ENCODE data around the gene ADORA2A. TPM values are rescaled to one million over a fixed set of nuclear protein-coding genes. Genes with fewer than 3 reads are reported as not detected.
A peak's percentile ranks its signal among the peaks of the same experiment; 100 is the strongest.

The ADORA2A gene
- total RNA-seq, 6 experiments from 2014 or later = 2.0 to 7.7 (median 3.6) TPM

GRCh38 chr22:24441406-24442351 lies 14.3 kb downstream of the ADORA2A start:
- H3K27ac ChIP-seq = no peak overlapping the region
- intact Hi-C loops (cut with DNase I) = no loop called here
- DNase-seq = peak in 1 of 3 donors; percentile 45

GRCh38 chr22:24442352-24442744 lies 14.9 kb downstream of the ADORA2A start:
- Histone ChIP-seq H3K4me1 (no peaks in the 10 kb centered on the region), H3K27me3 (no peaks in the 10 kb centered on the region), H3K27ac (no peak overlapping the region), H3K4me3 (no peak overlapping the region), H3K9me3 (no peaks in the 10 kb centered on the region), H3K36me3 (peaks cover 0 to 26% (median 6%) of the 10 kb centered on the region in 4 donors)
- peak in 1 of 3 donors; percentile 43 for DNase-seq
- ATAC-seq = peak in 1 of 4 donors; percentile 5
- TF ChIP-seq POLR2A (IDR thresholded peaks at IDR 0.05) = no peak
- TF ChIP-seq, protein P1, sequence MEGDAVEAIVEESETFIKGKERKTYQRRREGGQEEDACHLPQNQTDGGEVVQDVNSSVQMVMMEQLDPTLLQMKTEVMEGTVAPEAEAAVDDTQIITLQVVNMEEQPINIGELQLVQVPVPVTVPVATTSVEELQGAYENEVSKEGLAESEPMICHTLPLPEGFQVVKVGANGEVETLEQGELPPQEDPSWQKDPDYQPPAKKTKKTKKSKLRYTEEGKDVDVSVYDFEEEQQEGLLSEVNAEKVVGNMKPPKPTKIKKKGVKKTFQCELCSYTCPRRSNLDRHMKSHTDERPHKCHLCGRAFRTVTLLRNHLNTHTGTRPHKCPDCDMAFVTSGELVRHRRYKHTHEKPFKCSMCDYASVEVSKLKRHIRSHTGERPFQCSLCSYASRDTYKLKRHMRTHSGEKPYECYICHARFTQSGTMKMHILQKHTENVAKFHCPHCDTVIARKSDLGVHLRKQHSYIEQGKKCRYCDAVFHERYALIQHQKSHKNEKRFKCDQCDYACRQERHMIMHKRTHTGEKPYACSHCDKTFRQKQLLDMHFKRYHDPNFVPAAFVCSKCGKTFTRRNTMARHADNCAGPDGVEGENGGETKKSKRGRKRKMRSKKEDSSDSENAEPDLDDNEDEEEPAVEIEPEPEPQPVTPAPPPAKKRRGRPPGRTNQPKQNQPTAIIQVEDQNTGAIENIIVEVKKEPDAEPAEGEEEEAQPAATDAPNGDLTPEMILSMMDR (IDR thresholded peaks at IDR 0.05) = no peak
- intact Hi-C loops (cut with DNase I) = no loop called here
- 83% methylated on average over 2 of the region's 8 CpGs for WGBS (ENCODE audit: insufficient coverage, low coverage, low lambda C conversion rate, missing lambda C conversion rate)

More at GRCh38 chr22:24441406-24442351, 14.3 kb downstream of the ADORA2A start:
- Histone ChIP-seq H3K4me1 (no peaks in the 10 kb centered on the region), H3K9me3 (no peaks in the 10 kb centered on the region), H3K27me3 (no peaks in the 10 kb centered on the region), H3K36me3 (peaks cover 0 to 26% (median 6%) of the 10 kb centered on the region in 4 donors), H3K4me3 (no peak overlapping the region)
- ATAC-seq = peak in 2 of 4 donors; percentile 4 to 16
- no peak for TF ChIP-seq POLR2A (IDR thresholded peaks at IDR 0.05)
- TF ChIP-seq, protein P1 (IDR thresholded peaks at IDR 0.05) = no peak
- WGBS (ENCODE audit: insufficient coverage, low coverage, low lambda C conversion rate, missing lambda C conversion rate) = 90% methylated on average over 2 of the region's 8 CpGs

DNA sequence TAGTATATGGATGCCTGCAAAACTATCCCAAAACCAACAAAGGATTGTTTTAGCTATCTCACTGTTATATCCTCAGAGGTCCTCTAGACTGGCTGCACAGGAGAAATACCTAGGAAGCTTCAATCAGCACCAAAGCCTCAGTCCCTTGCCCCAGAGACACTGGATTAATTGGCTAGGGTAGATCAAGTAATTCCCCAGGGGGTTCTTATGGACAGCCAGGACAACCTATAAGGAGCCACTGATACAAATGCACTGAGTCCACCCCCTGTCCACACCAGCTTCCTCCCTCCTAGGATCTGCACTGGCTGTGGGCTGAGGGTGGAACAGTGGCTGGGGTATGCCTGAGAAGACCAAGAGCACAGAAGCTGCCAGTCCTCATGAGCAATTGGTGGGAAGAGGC lies 16.3 kb downstream of the ADORA2A start:
- DNase-seq (peak in 1 of 3 donors; percentile 39), ATAC-seq (no peak)
- TF ChIP-seq, protein P1 (IDR thresholded peaks at IDR 0.05) = no peak
- no peak for TF ChIP-seq POLR2A (IDR thresholded peaks at IDR 0.05)
- Histone ChIP-seq H3K27me3 (no peaks in the 10 kb centered on the region), H3K9me3 (no peaks in the 10 kb centered on the region), H3K36me3 (peaks cover 0 to 20% (median 2%) of the 10 kb centered on the region in 4 donors), H3K4me3 (no peak overlapping the region), H3K27ac (no peak overlapping the region), H3K4me1 (no peaks in the 10 kb centered on the region)
- intact Hi-C loops (cut with DNase I) = no loop called here

GRCh38 chr22:24444251-24444650 lies 16.9 kb downstream of the ADORA2A start:
- H3K27ac ChIP-seq = no peak overlapping the region
- H3K9me3 ChIP-seq = no peaks in the 10 kb centered on the region
- DNase-seq (peak in 1 of 3 donors; percentile 33), ATAC-seq (no peak)
- WGBS (ENCODE audit: insufficient coverage, low coverage, low lambda C conversion rate, missing lambda C conversion rate) = no CpG with 5 or more reads among the region's 3 CpGs
- no peaks in the 10 kb centered on the region for H3K4me1 ChIP-seq
- H3K36me3 ChIP-seq = peaks cover 0 to 19% (median 2%) of the 10 kb centered on the region in 4 donors
- TF ChIP-seq, protein P1 (IDR thresholded peaks at IDR 0.05) = no peak
- TF ChIP-seq POLR2A (IDR thresholded peaks at IDR 0.05) = no peak
- no peak overlapping the region for H3K4me3 ChIP-seq
- no peaks in the 10 kb centered on the region for H3K27me3 ChIP-seq
- intact Hi-C loops (cut with DNase I) = no loop called here
